Measurements from ENCODE around the gene NUDT1.

NUDT1 gene

GRCh38 chr7:2241580-2242540, at the start of gene NUDT1, which contains the start of gene MRM2:
NUDT1 (plus strand) TSS chr7:2242226; CDS start chr7:2244575, 2,349 bp downstream.
MRM2 (minus strand) TSS chr7:2242205; CDS start chr7:2242169, 36 bp downstream.
- DNase-seq = peak; percentile 75

DNA sequence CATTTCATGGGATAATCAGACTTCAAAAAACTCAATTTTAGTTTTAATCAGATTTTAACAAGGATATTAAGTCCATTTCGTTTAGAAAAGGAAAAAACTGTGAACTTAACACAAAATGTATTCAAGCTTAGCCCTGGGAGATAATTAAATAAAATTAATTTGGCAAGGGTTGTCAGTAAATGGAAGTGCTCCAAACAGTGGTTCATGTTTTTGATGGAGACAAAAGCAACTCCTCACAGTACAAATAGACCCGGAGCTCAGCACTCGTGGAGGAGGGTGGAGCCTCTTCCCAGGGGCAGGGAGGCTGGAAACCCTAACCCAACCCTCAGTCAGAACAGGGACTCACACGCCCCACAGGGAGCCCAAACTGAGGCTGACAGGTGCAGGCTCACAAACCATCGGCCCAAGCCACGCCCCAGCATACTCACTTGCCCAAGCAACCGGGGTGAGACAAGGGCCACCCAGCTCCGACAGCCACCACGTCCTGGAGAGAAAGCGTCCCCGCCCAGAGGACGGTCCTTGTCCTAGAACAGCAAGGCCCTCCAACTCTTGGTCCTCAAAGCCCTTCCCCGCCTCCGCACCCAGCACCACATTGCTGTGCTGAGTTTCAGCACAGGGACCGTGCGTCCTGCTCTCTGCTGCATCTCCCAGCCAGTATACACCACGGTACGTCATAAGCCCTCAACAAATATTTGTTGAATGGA, 49.0 kb upstream of the NUDT1 start:
- peak; percentile 80 for DNase-seq

DNA sequence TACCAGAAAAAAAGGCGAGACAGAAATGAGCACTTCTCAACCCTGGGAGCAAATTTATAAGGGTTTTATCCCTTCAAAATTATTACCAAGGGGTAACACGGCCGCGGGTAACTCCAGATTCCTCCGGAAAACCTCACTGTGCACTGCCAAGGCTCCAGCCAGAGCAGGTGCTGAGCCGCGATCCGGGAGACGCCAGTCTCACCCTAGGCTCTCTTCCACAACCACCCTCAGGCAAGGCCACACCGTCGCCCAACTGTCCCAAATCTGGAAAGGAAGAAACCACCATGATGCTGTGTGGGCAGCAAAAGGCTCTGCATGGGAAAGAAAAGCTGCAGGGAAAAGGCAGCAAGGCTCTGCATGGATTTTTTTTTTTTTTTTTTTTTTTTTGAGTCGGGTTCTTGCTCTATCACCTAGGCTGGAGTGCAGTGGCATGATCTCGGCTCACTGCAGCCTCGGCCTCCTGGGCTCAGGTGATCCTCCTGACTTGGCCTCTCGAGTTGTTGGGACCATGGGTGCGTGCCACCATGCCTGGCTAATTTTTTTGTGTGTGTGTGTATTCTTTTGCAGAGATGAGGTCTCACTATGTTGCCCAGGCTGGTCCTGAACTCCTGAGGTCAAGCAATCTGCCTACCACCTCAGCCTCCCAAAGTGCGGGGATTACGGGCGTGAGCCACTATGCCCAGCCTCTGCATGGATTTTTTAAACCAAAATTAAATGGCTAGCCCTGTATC, 48.3 kb upstream of the NUDT1 start:
- DNase-seq = no peak

DNA sequence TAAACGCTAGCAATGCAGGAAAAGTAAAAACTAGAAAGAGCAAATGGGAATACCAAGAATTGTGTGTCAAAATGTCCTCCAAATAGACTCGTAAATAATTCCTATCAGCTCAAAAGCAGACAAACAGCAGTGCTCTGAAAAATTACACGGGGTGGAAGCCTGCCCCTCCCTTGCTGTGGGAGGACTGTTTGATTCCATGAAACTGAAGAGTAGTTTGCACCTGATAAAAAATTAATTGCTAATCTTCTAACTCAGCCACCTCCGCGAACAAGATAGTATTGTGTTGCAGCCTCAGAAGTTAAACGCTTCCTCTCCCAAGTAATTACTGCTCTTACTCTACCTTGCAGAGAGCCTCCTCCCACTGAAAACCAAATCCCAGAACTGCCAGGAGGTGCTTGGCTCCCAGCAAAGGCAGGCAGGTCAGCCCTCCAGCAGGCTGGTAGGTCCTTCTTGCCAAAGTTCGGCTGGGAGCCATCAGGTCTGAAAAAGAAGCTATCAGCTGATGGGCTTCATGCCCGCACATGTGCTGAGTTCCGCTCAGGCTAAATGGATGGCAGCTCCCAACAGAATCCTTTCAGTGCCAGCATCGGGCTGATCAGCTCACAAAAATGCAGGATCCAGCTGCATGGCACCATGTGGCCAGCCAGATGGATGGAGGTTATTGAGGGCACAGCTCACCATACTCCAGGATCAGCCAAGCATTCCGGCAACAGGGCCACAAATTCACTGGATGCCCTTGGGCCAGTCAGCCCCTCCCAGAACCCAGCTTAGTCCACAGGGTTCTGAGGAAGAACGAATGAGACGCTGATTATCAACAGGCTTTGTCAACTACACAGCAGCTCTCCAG, 46.4 kb upstream of the NUDT1 start:
- peak; percentile 84 for DNase-seq

DNA sequence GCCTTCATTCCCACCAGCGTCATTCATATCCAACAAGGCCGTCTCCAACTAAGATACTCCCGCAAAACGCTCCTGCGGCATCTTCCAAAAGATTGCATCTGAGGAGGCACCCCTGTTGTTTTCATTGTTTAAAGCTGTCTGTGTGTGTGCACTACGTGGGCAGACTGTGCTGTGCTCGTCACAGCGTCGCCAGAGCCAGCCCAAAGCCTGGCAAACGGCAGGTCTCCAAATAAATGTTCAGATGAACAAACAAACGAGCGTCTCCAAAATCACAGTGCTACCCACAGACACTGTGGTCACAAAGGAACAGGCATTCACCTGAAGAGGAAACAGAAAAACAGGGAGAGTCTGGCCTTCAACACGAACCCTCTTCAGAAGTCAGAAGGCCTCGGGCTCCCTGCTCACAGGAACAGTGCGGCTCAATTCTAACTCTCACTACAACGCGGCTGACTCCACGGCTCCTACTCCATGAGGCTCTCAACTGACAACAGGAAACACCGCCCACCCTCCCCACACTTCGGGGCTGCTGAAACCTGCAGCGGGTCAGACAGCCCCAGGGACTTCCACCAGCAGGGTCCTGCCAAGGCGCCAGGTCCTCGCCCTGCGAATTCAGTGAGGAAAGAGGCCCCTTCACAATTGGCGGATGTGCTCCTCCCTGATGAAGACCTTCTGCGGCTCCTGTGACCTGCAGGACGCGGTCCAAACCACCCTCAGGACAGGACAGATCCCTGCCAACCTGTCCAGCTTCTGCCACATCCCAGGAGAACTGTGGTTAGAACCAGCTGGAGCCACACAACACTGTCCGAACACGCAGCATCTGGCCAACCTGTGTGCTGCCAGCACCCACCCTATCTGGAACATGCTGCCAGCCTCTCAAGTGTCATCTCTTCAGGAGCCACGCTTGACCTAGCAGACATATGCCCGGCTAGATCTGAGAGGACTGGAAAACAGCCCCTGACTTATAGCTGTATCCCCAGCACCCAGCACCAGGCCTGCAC, 45.3 kb upstream of the NUDT1 start:
- DNase-seq = no peak

- no peak for DNase-seq
Observed at GRCh38 chr7:2197436-2198155, 44.4 kb upstream of the NUDT1 start.

DNA sequence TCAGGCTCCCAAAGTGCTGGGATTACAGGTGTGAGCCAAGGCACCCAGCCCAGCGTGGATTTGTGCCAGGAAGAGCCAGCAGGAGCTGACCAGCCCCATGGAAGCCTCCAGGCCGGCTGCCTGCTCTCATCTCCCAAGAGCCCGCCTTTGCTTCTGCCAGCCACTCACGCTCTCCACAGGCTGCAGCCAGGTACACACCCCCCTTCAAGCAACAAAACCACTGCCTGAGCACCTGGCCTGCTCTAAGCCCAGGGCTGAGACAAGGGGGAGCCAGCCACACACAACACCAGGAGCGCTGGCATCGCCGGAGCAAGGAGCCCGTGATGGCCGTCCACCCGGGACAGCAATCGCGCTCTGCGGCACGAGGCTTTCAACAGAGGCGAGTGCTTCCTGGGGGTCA, 43.8 kb upstream of the NUDT1 start:
- peak; percentile 73 for DNase-seq

DNA sequence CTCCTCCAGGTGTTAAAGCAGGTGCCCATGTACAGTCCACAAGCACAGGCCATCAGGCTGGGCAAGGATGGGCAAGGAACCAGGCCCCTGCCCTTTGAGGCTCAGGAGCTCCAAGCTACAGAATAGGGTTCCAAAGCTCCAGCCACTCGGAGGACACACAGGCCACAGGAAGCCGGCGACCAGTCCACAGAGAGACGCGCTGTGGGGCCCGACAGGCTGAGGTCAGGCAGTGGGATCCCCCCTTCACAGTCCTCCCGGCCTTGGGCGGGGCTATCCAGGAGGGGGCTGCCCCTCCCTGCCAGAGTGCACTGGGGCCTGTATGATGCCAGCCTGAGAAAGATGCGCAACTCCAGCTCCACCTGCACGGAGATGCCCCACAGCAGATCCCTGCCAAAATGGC, 43.3 kb upstream of the NUDT1 start:
- no peak for DNase-seq

- no peak for DNase-seq
Observed at GRCh38 chr7:2199528-2199927, 42.5 kb upstream of the NUDT1 start.

- no peak for DNase-seq
Observed at GRCh38 chr7:2199956-2200583, 42.0 kb upstream of the NUDT1 start.

DNA sequence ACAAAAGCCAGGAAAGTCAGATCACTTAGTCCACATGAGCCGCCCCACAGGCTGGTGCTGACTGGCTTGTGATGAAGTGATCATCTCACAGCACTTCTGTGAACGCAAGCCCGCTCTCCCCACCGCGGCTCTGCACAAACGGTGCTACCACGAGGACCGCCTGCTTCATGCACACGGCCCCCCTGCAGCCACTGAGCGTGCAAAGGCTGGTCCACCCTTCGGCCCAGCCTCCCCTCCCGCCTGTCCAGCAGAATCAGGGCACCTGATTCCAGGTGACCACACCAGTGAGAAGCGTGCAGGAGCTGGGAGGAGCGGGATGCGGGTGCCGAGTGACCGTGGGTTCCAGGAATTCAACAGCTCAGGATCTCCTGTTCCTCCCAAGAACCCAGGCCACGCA, 41.4 kb upstream of the NUDT1 start:
- DNase-seq = no peak

GRCh38 chr7:2201128-2201527, 40.9 kb upstream of the NUDT1 start:
- no peak for DNase-seq

- no peak for DNase-seq
Observed at GRCh38 chr7:2201686-2202360, 40.2 kb upstream of the NUDT1 start.

- DNase-seq = no peak
Observed at GRCh38 chr7:2202361-2202761, 39.7 kb upstream of the NUDT1 start.

DNA sequence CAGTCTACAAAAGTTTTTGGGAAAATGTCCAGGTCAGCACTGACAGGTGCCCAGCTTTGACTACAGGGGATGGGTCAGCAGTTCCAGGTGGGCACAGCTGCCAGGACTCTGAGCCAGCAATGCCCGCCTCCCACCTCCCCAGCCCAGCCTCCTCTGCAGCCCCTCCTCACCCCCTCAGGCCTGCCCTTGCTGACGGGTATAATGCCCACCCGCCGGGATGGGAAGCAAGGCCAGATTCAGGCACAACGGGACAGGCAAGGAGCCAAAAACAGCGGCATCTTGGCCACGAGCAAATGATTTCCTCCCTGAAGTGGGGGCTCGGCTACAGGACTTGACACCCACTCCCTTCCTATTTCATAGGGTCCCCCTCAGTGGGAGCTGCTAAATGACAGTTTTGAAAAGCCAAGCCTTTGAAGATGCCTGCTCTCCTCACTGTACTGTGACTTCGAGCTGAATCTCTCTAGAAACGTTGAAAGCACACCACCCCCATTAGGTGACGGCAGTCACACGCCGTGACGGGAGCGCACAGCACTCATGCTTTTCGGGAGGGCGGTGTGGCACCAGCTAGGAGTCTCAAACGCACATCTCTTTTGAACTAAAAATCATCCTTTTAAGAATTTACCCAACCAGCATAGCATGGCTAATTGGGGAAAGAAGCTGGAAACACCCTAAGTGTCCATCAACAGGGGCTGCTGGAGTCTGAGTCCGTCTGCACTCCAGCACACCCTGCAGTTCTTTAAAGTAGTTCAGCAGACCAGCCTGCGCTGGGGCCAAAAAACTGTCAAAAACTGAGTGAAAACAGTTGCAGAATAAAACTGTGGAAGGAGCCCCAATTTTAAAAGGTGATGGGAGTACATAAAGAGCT, 38.9 kb upstream of the NUDT1 start:
- no peak for DNase-seq

DNA sequence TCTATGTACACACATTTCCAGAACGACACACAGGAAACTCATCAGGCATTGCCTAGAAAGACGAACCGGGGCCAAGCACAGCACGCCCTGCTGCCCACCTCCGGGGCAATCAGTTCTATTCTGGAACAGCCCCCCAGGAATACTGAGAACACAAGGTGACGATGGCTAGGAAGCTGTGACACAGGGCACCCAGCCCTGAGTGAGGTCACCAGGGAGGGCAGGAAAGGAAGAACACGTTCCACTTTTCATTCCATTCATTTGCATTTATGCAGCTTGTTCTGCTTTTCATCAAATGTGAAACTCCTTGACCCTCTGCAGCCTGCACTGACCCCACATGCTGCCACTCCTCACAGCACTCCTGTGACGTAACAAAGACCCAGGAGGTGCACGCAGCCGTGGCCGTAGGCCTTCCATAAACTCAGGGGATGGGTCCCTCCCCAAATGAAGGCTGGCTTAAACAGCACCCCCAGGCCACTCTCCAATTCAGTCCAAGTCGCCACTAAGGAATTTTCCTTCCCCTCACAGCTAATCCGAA, 38.2 kb upstream of the NUDT1 start:
- no peak for DNase-seq

GRCh38 chr7:2204446-2204845, 37.6 kb upstream of the NUDT1 start:
- no peak for DNase-seq
